ENCODE results near the gene CUEDC2. TPM values are rescaled to one million over a fixed set of nuclear protein-coding genes. Genes with fewer than 3 reads are reported as not detected.

CUEDC2 gene
- total and polyA plus RNA-seq, 10 of the 15 experiments (the other 5 are each of a cell fraction or from before 2014, with no cell fraction given): 20.4 to 121 (median 75.0) TPM

DNA sequence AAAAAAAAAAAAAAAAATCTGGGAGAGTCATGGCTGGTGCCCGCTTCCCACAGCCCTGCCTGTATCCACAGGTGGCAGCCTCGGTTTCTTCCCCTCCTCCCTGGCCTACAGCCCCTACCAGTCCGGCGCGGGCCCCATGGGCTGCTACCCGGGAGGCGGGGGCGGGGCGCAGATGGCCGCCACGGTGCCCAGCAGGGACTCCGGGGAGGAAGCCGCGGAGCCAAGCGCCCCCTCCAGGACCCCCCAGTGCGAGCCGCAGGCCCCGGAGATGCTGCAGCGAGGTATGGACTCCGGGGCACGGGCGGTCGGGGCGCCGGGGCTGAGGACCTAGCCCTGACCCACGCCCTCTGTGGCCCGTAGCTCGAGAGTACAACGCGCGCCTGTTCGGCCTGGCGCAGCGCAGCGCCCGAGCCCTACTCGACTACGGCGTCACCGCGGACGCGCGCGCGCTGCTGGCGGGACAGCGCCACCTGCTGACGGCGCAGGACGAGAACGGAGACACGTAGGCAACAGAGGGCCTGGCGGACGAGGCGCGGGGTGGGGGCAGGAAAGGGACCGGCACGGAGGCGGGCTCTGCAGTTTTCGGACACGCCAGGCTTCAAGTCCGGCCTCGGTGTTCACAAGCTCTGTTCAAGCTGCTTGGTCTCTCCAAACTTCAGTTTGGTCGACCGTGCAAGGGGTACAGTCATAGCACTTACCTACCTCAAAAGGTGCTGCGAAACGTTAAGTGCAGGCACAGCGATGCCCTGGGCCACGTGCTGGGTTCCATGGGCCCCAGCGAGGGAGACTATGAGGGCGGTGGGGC lies 33.0 kb downstream of the CUEDC2 start:
- no TSS peak for BruUV-seq (replicated peaks)
- DNase-seq (ENCODE audit: low read depth, low spot score) (peak; percentile 56), ATAC-seq (peak; percentile 66), FAIRE-seq (peak; percentile 38)
- peak overlapping the region; percentile 90 for H3K4me2 ChIP-seq (ENCODE audit: control insufficient read depth, insufficient read depth)
- no peaks in the 10 kb centered on the region; the same call in 2 of the 3 replicates for H3K9me3 ChIP-seq (replicated peaks; ENCODE audit: control insufficient read depth, insufficient read depth, low read length)
- H3K4me3 ChIP-seq: peak overlapping the region; percentile 67
- H4K20me1 ChIP-seq (ENCODE audit: control insufficient read depth, insufficient read depth): peaks cover 4% of the 10 kb centered on the region; the same call in 1 of the 2 replicates
- peaks cover 20% of the 10 kb centered on the region for H3K4me1 ChIP-seq (ENCODE audit: control insufficient read depth, insufficient read depth, low read length)
- peak overlapping the region; percentile 37 for H3K27ac ChIP-seq (ENCODE audit: control insufficient read depth, insufficient read depth)
- in situ Hi-C loops (cut with MboI) (no loop called here), intact Hi-C loops (cut with micrococcal nuclease; ENCODE audit: unreplicated experiment) (loop anchor here (2.0 to 10.0 kb wide), 2 partner anchors 169 to 245 kb away; partner anchors contain the start of gene TRIM8)
- H3K27me3 ChIP-seq (replicated peaks in 1 of 2; ENCODE audit: control insufficient read depth in 2 of 2, insufficient read depth in 2 of 2, low read length in 1 of 2): no peaks in the 10 kb centered on the region
- POLR2A ChIA-PET: interaction anchor here (0.5 to 1.5 kb wide), 9 partner anchors 14 to 283 kb away, joined by 3 to 6 read pairs (median 3); partner anchors contain the start of genes FBXL15 and NOLC1
- peak overlapping the region; percentile 44; the same call in 1 of the 2 replicates for H2AFZ ChIP-seq (ENCODE audit: control insufficient read depth, low read depth, low read length)
- peak overlapping the region; percentile 70; the same call in 1 of the 2 replicates for H3K9ac ChIP-seq (ENCODE audit: control insufficient read depth, insufficient read depth, low read length)
- CTCF ChIA-PET: interaction anchor here (0.6 to 12.1 kb wide), 28 partner anchors 9 to 251 kb away, joined by 3 to 90 read pairs (median 4); partner anchors contain the start of genes C10orf95, CUEDC2, FBXL15 and NOLC1
- H3K79me2 ChIP-seq (ENCODE audit: control insufficient read depth, insufficient read depth, low read length): peaks cover 55% of the 10 kb centered on the region
- SMC1A ChIA-PET (ENCODE audit: uncharacterized antibody, unreplicated experiment): interaction anchor here (0.5 to 3.5 kb wide), 9 partner anchors 18 to 184 kb away, joined by 3 to 15 read pairs (median 3); partner anchors contain the start of gene FBXL15
- RAD21 ChIA-PET (ENCODE audit: unreplicated experiment): interaction anchor here (0.7 to 5.8 kb wide), 11 partner anchors 11 to 230 kb away, joined by 3 to 33 read pairs (median 4); partner anchors contain the start of gene FBXL15
- 5% methylated on average over 71 of the region's 72 CpGs for WGBS (ENCODE audit: insufficient coverage, insufficient replicate concordance, low lambda C conversion rate, missing lambda C conversion rate)
- peaks cover 20 to 41% of the 10 kb centered on the region in 2 experiments for H3K36me3 ChIP-seq (ENCODE audit: control insufficient read depth in 2 of 2, insufficient read depth in 2 of 2, low read length in 1 of 2)
- TF ChIP-seq ASH2L (IDR thresholded peaks at IDR 0.05; ENCODE audit: borderline replicate concordance, low read depth) (no peak), E4F1 (IDR thresholded peaks at IDR 0.05; ENCODE audit: borderline replicate concordance, partially characterized antibody) (no peak), KLF5 (IDR thresholded peaks at IDR 0.05; ENCODE audit: partially characterized antibody) (no peak), RELB (IDR thresholded peaks at IDR 0.05; ENCODE audit: low read depth) (0 out of 2 replicates have a peak, but pooled peaks have one; percentile 37), RBBP5 (conservative IDR thresholded peaks at IDR 0.05) (no peak), SMAD5 (IDR thresholded peaks at IDR 0.05; ENCODE audit: low read depth) (no peak), FOS (IDR thresholded peaks at IDR 0.05; ENCODE audit: borderline replicate concordance, extremely low read depth, insufficient read length) (no peak), TAF1 (IDR thresholded peaks at IDR 0.05; ENCODE audit: borderline replicate concordance, low read depth, low read length) (no peak), ZBTB11 (CRISPR knock-in tag; IDR thresholded peaks at IDR 0.05) (no peak), BACH1 (IDR thresholded peaks at IDR 0.05; ENCODE audit: borderline replicate concordance) (peak; percentile 86)
- TF ChIP-seq, protein P1, sequence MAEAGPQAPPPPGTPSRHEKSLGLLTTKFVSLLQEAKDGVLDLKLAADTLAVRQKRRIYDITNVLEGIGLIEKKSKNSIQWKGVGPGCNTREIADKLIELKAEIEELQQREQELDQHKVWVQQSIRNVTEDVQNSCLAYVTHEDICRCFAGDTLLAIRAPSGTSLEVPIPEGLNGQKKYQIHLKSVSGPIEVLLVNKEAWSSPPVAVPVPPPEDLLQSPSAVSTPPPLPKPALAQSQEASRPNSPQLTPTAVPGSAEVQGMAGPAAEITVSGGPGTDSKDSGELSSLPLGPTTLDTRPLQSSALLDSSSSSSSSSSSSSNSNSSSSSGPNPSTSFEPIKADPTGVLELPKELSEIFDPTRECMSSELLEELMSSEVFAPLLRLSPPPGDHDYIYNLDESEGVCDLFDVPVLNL (IDR thresholded peaks at IDR 0.05; ENCODE audit: low read depth, low read length): 0 out of 2 replicates have a peak, but pooled peaks have one; percentile 41
